ENCODE measurements around the gene FAAP100.

- TF ChIP-seq YY1 (IDR thresholded peaks at IDR 0.05; ENCODE audit: insufficient read depth, insufficient read length) (no peak), SUZ12 (IDR thresholded peaks at IDR 0.05; ENCODE audit: extremely low read depth, insufficient read depth, insufficient read length) (no peak)
Measured at GRCh38 chr17:81553616-81554181, 1.5 kb upstream of the FAAP100 start.
